Suprapubic skin (tissue), 4 donors: ENCODE measurements around the gene PDCD4. TPM values are rescaled to one million over a fixed set of nuclear protein-coding genes. Genes with fewer than 3 reads are reported as not detected.

Experiments
- DNase-seq, 2 donors: peaks; one replicate each; pipeline ENCODE4 v3.0.0-alpha.2; 2019; ENCODE audit warnings: low spot score in 2 of 2
- H3K27ac ChIP-seq: fragments of 200-600 bp; sonication (generic); one replicate; pipeline ENCODE4 v1.5.1; 2019
- H3K27me3 ChIP-seq: fragments of 200-600 bp; sonication (generic); one replicate; pipeline ENCODE4 v1.5.1; 2019
- H3K36me3 ChIP-seq: fragments of 200-600 bp; sonication (generic); one replicate; pipeline ENCODE4 v1.5.1; 2019
- H3K4me1 ChIP-seq: fragments of 200-600 bp; sonication (generic); one replicate; pipeline ENCODE4 v1.5.1; 2019
- H3K4me3 ChIP-seq: fragments of 200-600 bp; sonication (generic); one replicate; pipeline ENCODE4 v1.5.1; 2019; ENCODE audit warnings: mild to moderate bottlenecking
- H3K9me3 ChIP-seq: fragments of 200-600 bp; sonication (generic); one replicate; pipeline ENCODE4 v1.5.1; 2019
- CTCF ChIP-seq, 2 donors: fragments of 200-600 bp in 1 of 2; fragments of 450-650 bp in 1 of 2; sonication (generic) in 1 of 2; IDR thresholded peaks; one replicate each; pipeline ENCODE4 v1.5.1; 2016 to 2019; ENCODE audit warnings: antibody characterized with exemption in 2 of 2, mild to moderate bottlenecking in 1 of 2, moderate library complexity in 1 of 2
- EP300 ChIP-seq: sonication (generic); formaldehyde crosslinking; IDR thresholded peaks from one replicate; pipeline ENCODE4 v1.6.1; 2017; ENCODE audit warnings: antibody characterized with exemption
- POLR2A ChIP-seq, 2 donors: fragments of 450-650 bp; IDR thresholded peaks; one replicate each; pipeline ENCODE4 v1.6.1; 2017; ENCODE audit warnings: antibody characterized with exemption in 2 of 2, mild to moderate bottlenecking in 2 of 2, moderate library complexity in 2 of 2
- POLR2AphosphoS5 ChIP-seq, 3 donors: sonication (generic); formaldehyde crosslinking; IDR thresholded peaks; one replicate each; pipeline ENCODE4 v1.6.1; 2017; ENCODE audit warnings: antibody characterized with exemption in 3 of 3
- WGBS: methylation state at CpG from one replicate; pipeline ENCODE4 v1.1.5; 2018; 5-methylcytosine and 5-hydroxymethylcytosine counted together
- total RNA-seq, 4 donors: library from RNA; depleted of rRNA; stranded (reverse); fragments of >200 nt; gene quantifications; one replicate each; pipeline ENCODE4 v1.1.0, GENCODE V29; 2016

PDCD4 gene
- total RNA-seq, 4 donors from 2014 or later, result 243 to 594 (median 293) TPM

DNA sequence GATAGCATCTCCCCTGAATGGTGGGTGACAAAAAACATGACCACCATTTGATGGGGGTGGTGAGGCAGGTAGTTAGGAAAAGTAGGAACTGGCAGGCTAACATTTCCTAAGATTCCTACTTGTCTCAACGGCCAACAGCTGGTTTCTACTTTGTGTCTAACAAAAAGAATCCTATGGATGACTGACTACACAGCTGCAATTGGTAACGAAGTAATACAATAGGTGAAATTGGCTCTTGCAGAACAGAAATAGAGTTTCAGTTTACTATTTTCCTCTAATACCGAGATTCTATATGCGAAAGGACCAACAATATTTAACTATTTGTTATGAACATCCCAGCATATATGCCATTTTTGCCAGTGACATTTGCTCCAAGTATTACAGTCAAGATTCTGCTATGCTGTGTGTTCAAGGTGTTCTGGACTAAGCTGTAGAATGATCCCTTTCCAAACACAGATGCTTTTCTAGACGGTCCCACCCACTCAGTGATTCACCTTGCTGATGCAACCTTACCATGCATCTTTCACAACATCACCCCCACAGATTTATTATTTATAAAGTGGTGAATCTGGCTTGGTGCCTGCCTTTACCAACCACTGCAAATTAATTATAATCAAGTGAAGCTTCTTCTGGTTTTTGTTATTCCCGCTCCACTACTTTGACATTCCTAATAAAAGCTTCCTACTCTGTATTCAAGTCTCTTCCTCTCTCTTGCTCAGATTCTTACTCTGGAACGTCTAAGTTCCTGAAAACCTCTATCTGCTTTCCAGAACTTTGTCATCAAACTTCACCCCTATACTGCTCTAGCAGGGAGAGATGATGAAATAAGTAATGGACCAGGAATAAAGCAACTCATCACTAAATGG, 30.5 kb downstream of the PDCD4 start:
- Histone ChIP-seq H3K27ac (peak overlapping the region; percentile 43), H3K36me3 (peaks cover 30% of the 10 kb centered on the region), H3K4me3 (no peak overlapping the region), H3K4me1 (peaks cover 20% of the 10 kb centered on the region), H3K27me3 (no peaks in the 10 kb centered on the region), H3K9me3 (no peaks in the 10 kb centered on the region)
- peak in 1 of 3 donors; percentile 25 for TF ChIP-seq POLR2AphosphoS5 (IDR thresholded peaks at IDR 0.05)
- TF ChIP-seq CTCF (IDR thresholded peaks at IDR 0.05), result no peak
- no peak for DNase-seq
- 65% methylated on average over 7 of the region's 7 CpGs for WGBS

DNA sequence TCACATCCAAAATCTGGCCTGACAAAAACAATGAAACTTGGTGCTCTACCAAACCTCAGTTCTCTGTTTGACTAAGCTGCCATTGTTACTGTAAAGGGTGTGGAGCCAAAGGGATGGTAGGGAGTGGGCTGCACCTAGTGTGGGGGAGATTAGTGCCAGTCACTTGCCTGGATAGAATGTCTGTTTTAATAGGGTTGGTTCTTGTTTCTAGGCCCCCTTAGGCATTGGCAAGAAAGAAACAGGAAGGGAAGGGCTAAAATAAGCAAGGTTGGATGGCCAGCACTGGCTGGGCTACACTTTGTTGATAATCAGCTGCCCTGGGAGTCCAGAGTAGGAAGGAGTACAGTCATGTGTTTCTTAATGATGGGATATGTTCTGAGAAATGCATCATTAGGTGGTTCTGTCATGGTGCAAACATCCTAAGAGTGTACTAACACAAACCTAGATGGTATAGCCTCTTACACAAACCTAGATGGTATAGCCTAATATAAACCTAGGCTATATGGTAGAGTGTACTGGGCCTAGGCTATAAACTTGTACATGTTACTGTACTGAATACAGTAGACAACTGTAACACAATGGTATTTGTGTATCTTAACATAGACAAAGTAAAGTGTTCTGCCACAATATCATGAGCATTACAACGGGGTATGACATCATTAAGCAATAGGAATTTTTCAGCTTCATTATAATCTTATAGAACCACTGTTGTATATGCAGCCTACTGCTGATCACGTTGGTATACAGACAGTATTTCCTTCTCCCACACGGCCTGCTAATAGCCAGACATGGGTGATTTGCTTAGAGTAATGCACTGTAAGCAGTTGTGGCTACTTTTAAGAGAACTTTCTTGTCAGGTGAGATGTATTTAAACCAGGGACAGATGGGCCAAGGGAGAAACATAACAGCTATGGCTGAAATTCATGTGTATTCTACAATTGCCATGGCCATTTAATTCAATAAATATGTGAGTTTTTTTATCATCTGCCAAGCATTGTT, 31.9 kb downstream of the PDCD4 start:
- 67% methylated on average over 3 of the region's 3 CpGs for WGBS
- Histone ChIP-seq H3K27me3 (no peaks in the 10 kb centered on the region), H3K9me3 (no peaks in the 10 kb centered on the region), H3K4me3 (no peak overlapping the region), H3K36me3 (peaks cover 23% of the 10 kb centered on the region), H3K27ac (peak overlapping the region; percentile 31), H3K4me1 (peaks cover 20% of the 10 kb centered on the region)
- no peak for DNase-seq
- TF ChIP-seq POLR2A (IDR thresholded peaks at IDR 0.05) (no peak), CTCF (IDR thresholded peaks at IDR 0.05) (no peak), EP300 (no peak), POLR2AphosphoS5 (IDR thresholded peaks at IDR 0.05) (no peak)

DNA sequence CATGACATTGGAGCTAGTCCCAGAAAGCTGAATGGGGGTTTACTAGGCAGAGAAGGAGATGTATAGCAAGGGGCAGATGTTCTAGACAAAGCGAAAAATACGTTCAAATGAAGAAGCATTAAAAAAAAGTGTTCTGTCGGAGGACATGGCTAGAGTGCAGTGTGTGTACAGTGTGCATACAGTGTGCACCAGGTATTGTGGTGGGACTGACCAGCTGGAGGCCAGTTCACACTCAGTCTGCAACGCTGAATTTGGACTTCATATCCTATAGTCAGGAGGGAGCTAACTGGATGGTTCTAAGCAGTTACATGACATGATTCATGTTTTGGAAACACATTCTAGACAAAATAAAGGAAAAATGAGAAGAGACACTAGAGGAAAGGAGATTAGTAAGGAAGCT, 38.4 kb downstream of the PDCD4 start:
- Histone ChIP-seq H3K27me3 (no peaks in the 10 kb centered on the region), H3K4me3 (no peak overlapping the region), H3K27ac (no peak overlapping the region), H3K9me3 (no peaks in the 10 kb centered on the region), H3K4me1 (no peaks in the 10 kb centered on the region), H3K36me3 (peaks cover 2% of the 10 kb centered on the region)
- no peak for DNase-seq
- TF ChIP-seq CTCF (IDR thresholded peaks at IDR 0.05), result no peak
- no peak for TF ChIP-seq POLR2AphosphoS5 (IDR thresholded peaks at IDR 0.05)
- WGBS, result 81% methylated on average over 4 of the region's 4 CpGs

GRCh38 chr10:110912374-110912773, 40.6 kb downstream of the PDCD4 start:
- 80% methylated on average over 3 of the region's 3 CpGs for WGBS
- DNase-seq, result no peak
- peaks cover 2% of the 10 kb centered on the region for H3K36me3 ChIP-seq
- TF ChIP-seq CTCF (IDR thresholded peaks at IDR 0.05) (no peak), EP300 (no peak), POLR2AphosphoS5 (IDR thresholded peaks at IDR 0.05) (no peak), POLR2A (IDR thresholded peaks at IDR 0.05) (no peak)
- H3K4me1 ChIP-seq, result peaks cover 3% of the 10 kb centered on the region
- no peak overlapping the region for H3K4me3 ChIP-seq
- H3K27ac ChIP-seq, result no peak overlapping the region
- H3K9me3 ChIP-seq, result no peaks in the 10 kb centered on the region
- H3K27me3 ChIP-seq, result no peaks in the 10 kb centered on the region

DNA sequence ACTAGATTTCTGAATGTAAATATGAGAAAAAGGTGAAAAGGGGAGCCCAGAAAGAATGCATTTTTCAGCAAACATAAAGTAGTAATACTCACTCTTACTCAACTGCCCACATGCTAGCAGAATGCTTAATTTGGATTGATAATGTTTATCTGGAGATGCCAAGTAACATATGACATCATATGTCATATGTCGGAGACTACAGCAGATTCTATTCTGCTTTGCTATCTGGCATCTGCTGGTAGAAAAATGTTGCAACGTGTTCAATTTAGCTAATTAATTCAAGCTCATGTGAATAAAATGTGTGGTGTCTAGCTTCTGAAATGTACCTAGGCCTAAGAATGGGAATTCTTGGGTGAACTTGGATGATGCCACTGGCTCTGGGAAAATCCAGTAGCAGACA, 42.7 kb downstream of the PDCD4 start:
- no peak overlapping the region for H3K4me3 ChIP-seq
- 37% methylated on average over 2 of the region's 2 CpGs for WGBS
- H3K27ac ChIP-seq, result no peak overlapping the region
- H3K27me3 ChIP-seq, result no peaks in the 10 kb centered on the region
- no peak for DNase-seq
- no peaks in the 10 kb centered on the region for H3K9me3 ChIP-seq
- peaks cover 12% of the 10 kb centered on the region for H3K4me1 ChIP-seq
- no peak for TF ChIP-seq EP300
- TF ChIP-seq POLR2A (IDR thresholded peaks at IDR 0.05), result no peak
- TF ChIP-seq POLR2AphosphoS5 (IDR thresholded peaks at IDR 0.05), result no peak
- no peak for TF ChIP-seq CTCF (IDR thresholded peaks at IDR 0.05)
- H3K36me3 ChIP-seq, result peaks cover 2% of the 10 kb centered on the region
